Erythroblast (primary cell): ENCODE data around the gene SF3A1.

ENCODE experiments used
- GATA1 ChIP-seq: IDR thresholded peaks from 2 replicates; pipeline ENCODE4 v1.6.1; 2011; ENCODE audit warnings: low read depth, mild to moderate bottlenecking, control low read depth, low read length, moderate library complexity
- POLR2A ChIP-seq: IDR thresholded peaks from 2 replicates; pipeline ENCODE4 v1.6.1; 2011; ENCODE audit warnings: mild to moderate bottlenecking, low read length

- TF ChIP-seq POLR2A (no peak), GATA1 (no peak)
Observed at GRCh38 chr22:30375312-30375849, 18.7 kb upstream of the SF3A1 start.
